GM21526 (cell line): Measurements from ENCODE around the gene AFTPH.
A peak's percentile ranks its signal among the peaks of the same experiment; 100 is the strongest.

Source experiments
- ATAC-seq: cut with Tn5 transposase; IDR thresholded peaks from one replicate; pipeline ENCODE4 v1.9.1; 2021; ENCODE audit warnings: moderate library complexity; ENCODE audit not compliant: unreplicated experiment, low FRiP score

Gene AFTPH, protein sequence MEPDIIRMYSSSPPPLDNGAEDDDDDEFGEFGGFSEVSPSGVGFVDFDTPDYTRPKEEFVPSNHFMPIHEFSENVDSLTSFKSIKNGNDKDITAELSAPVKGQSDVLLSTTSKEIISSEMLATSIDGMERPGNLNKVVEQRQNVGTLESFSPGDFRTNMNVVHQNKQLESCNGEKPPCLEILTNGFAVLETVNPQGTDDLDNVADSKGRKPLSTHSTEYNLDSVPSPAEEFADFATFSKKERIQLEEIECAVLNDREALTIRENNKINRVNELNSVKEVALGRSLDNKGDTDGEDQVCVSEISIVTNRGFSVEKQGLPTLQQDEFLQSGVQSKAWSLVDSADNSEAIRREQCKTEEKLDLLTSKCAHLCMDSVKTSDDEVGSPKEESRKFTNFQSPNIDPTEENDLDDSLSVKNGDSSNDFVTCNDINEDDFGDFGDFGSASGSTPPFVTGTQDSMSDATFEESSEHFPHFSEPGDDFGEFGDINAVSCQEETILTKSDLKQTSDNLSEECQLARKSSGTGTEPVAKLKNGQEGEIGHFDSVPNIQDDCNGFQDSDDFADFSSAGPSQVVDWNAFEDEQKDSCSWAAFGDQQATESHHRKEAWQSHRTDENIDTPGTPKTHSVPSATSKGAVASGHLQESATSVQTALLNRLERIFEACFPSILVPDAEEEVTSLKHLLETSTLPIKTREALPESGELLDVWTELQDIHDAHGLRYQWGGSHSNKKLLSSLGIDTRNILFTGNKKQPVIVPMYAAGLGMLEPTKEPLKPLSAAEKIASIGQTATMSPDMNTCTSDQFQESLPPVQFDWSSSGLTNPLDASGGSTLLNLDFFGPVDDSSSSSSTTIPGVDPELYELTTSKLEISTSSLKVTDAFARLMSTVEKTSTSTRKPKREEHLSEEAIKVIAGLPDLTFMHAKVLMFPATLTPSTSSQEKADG

DNA sequence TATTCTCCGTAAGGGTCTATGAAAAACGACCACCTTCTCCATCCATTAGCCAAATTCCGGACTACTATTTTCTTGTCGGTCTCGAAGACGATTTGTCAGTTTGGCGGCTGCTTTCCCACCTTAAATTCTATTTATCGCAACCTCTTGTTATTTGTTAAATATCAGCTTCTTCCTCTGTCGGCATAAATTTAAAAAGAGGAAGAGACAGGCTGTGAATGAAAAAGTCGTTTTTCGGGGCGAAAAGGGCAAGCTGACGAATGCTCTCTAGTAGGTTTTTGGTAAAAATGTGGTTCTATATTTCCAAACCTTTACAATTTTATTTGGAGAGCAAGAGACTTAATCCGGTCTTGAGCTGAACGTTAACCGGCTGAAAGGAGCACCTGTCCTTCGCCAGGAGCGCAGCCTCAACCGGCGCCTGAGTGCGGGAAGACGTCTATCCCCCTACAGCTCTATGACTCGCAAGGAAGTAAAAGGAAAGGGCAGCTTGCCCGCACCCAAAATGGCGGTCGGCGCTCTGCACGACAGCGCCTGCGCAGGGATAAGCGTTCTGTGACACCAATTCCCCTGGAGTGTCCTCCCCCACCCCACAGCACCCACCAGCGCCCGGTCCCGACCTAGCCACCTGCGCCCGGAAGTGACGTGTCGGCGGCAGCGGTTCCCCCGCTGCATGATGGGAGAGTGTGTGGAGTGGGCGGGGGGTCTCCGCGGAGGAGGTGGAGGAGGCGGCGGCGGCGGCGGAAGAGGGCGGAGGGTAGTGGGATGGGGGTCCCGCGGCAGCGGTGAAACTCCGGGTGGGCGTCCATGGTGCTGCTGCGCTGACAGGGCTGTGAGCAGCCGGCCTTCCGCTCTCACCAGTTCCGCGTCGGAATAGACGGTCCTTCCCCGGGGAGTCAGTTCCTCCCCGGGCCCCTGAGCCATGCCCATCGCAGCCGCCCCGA, at the start of gene AFTPH:
Gene AFTPH (plus strand): TSS at position 663 of the 938 bp plus-strand sequence. CDS start 27,147 bp downstream, outside the sequence.
- ATAC-seq, result peak; percentile 70

DNA sequence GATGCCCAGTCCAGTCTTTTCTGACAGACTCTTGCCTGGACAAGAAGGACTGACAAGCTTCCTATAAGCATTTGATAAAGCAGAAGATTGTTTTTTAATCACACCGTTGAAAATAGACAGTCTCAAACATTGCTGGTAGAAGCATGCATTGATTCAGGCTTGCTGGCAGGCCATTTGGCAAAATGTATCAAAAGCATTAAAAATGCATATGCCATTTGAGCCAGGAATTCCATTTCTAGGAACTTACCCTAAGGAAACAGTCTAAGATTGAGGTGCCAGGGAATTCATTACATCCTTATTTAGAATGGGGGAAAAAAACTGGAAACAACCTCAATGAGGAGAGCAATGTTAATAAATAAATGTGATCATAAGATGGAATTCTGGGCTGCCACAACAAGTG, 49.5 kb upstream of the AFTPH start:
- no peak for ATAC-seq

DNA sequence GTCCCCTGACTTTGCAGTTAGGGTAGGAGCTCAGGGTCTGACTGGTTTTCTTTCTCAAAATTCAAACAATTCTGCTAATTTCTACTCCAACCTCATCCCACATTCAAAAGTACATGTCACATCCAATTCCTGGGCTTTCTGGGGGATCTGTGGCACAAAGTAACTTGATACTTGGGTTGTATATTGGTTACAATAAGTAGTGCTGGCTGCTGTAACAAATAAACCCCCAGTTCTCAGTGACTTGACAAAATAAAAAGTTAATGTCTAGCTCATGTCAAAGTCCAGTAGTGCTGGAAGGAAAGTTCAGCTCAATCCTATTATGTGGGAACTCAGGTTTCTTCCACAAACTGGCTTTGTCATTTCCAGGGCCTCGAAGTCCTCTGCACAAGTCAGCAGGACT, 47.1 kb upstream of the AFTPH start:
- ATAC-seq, result no peak

DNA sequence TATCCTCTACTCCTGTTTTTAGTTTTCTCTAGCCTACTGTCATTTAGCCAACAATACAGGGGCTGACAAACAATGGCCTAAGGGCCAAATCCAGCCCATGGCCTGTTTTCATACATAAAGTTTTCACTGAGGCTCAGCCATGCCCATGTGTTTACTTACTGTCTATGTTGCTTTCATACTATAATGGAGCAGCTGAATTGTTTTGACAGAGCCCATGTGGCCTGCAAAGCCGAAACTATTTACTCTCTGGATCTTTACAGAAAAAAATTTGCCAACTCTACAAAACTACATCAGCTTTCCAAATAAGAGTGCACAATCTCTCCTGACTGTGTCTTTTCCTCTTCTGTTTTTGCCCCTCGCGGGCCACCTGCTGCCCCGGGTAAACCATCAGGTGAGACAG, 46.1 kb upstream of the AFTPH start:
- no peak for ATAC-seq

- no peak for ATAC-seq
These were observed 45.5 kb upstream of the AFTPH start for GRCh38 chr2:64478502-64479230.

DNA sequence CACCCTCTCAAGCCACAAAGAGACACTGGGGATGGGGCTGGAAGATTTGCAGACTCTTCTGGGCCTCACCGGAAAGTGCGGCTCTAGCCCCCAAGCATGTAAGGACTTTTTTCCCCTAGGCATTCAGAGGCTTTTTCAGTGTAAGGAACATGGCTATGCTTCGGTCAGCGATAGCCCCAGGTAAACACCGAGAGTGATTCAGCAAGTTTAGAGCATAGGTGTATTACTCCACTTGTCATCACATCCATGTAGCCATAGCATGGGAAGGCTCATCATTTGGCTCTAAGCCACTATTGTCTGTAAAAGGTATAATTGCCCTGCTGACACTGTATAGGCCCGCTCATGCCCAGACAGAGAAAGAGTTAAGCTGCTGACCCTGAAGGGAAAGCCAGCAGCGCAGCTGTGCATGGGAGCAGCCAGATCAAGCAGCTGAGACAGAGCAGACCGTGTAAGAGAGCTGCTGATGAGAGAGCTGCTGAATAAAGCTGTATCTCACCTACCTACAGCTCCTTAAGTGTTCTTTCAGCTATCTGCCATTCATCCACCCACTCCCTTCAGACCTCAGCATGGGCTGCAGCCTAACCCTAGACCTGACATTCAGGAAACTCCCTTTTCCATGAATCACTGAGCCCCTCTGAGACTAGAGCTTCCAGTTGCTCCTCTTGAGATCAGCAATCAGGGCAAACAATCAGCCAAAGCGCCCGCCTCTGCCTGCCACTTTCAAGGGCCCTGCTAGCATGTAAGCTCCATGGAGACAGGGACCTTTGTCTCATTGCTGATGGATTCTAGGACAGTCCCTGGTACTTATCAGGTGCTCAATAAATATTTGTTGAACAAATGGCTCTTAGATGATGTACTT, 44.6 kb upstream of the AFTPH start:
- ATAC-seq, result no peak

DNA sequence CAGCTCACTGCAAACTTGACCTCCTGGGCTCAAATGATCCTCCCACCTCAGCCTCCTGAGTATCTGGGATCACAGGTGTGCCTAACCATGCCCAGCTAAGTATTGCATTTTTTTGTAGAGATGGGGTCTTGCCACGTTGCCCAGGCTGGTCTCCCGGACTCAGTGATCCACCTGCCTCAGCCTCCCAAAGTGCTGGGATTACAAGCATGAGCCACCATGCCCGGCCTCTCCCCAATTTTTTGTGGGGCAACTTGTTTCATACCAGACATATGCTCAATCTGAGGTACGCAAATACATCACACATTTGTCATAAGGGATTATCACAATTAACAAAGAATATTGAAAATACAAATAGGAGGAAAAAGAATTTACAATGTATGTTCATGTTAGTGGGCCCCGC, 42.5 kb upstream of the AFTPH start:
- no peak for ATAC-seq

GRCh38 chr2:64482243-64482642, 41.9 kb upstream of the AFTPH start:
- no peak for ATAC-seq

DNA sequence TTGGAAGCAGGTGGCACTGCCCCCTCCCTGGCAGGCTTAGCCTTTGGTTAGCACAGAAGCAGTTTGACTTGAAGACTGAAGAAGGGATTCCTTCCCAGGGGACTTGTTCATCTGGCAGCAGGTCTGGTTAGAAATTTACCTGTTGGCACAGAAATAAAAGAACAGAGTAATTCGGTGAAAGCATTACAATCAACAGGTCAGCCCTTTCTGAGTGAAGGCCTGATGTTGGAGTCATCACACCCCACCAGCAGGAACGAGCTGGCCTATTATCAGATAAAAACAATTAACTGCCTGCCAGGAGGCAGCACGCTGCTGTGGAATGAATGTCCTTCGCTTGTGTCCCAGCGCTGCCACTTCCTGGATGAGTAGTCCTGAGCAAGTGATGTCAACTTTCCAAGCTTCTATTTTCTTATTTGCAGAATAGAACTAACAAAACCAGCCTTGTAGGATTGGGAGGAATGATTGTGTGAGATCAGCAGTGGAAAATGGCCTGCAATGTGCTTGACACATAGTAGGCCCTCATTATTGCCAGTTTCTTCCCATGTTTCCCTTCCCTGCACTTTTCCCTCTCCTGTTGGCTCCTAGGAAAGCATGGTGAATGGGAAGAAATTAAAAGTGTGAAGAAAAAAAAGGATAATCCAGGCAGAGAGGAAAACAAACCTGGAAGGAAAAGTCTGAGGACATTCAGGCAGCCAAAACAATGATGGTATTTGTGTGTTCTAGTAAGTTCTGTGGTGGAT, 41.2 kb upstream of the AFTPH start:
- no peak for ATAC-seq

DNA sequence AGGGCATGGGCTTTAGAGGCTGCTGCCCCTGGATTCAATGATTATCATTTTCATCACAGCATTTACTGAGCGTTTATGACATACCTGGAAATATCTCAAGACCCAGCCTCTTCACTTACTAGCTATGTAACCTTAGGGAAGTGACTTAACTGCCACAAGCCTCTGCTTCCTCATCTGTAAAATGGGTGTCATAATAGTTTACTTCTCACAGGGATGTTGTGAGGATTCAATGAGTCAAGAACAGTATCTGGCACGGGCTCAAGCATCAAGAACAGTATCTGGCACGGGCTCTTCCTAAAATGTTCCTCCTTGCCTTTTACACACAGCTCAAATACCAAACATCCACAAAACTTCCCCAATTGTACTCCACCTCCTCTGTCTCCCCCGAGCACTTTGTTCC, 38.8 kb upstream of the AFTPH start:
- ATAC-seq, result no peak

- no peak for ATAC-seq
These were observed 38.2 kb upstream of the AFTPH start for GRCh38 chr2:64485961-64486360.

DNA sequence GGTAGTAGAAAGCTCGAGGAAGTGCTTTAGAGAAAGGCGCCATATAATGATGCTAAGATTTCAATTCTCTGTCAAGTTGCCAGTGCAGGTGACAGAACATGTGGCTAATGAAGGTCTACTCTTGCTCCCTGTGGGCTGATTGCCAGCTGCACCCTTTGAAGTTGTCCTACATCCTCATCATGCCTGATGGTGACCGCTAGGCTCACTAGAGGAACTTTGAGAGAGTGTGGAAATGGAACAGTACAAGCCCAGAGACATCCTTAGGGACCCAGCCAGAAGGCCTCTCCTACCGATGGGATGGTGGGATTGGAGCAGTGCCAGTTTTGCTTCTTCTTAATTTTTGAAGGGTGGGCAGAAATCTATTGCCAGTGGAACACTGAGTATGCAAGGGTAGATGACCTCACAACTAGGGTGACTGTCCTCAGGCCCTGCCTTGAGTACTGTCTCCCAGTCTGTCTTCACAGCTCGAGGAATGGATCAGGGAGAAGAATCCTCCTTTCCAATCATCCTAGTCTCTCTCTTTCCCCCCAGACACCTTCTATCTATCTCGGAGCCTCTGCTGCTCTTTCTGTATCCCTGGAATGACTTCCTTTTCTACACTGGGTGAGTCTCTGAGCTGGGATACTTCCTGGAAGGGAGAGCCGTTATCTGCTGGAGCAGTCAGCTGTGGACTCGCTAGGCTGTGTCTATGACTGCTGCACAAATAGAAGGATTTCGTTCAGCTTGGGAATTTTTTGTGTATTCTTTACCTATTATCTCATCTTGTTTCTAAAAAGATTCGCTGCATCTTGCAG, 36.7 kb upstream of the AFTPH start:
- no peak for ATAC-seq

- ATAC-seq, result no peak
These were observed 35.8 kb upstream of the AFTPH start for GRCh38 chr2:64488050-64488974.

DNA sequence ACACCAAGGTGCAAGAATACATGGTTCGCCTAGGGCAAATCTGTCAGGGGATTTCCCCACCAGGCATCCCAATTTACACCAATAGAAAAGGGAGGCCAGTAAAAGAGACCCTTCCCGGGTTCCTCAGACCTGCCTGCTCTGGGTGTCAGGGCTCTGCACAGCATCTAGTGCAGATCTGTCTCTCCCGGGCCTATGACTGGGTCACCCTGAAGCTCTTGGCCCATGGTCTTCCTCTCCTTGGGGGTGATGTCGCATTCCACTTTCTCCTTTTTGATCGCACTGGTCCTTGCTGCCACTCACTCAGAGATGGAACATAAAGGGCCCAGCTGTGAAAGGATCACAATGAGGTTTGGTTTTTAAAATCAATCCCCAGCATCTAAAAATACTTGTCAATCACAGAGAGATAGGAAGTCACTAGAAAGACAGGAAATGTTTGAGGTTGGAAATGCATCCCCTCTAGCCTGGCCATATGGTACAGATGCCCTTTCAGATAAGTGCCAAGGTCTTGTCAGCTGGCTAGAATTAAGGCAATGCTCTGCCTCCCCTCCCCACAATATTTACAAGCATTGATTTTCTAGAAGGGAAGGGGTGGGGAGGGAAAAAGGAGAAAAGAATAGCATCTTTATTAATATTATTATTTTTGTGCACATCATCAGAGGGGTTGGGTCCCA, 34.9 kb upstream of the AFTPH start:
- ATAC-seq, result no peak

- no peak for ATAC-seq
These were observed 32.7 kb upstream of the AFTPH start for GRCh38 chr2:64491426-64491825.

- no peak for ATAC-seq
These were observed 31.9 kb upstream of the AFTPH start for GRCh38 chr2:64492272-64492671.
